HepG2 (cell line): ENCODE data around the gene VEGFA. TPM values are rescaled to one million over a fixed set of nuclear protein-coding genes. Genes with fewer than 3 reads are reported as not detected.

Experiments
- ARHGAP35 ChIP-seq: sonication (generic); formaldehyde crosslinking; IDR thresholded peaks from 2 replicates; pipeline ENCODE4 v1.9.0; 2022; ENCODE audit warnings: mild to moderate bottlenecking, inconsistent platforms, moderate library complexity, missing genetic modification reagents, borderline replicate concordance
- ATF2 ChIP-seq: sonication (generic); formaldehyde crosslinking; IDR thresholded peaks from 2 replicates; pipeline ENCODE4 v1.4.0; 2020; ENCODE audit warnings: missing genetic modification reagents
- E2F2 ChIP-seq: sonication (generic); formaldehyde crosslinking; IDR thresholded peaks from 2 replicates; pipeline ENCODE4 v1.4.0; 2020; ENCODE audit warnings: missing genetic modification reagents, borderline replicate concordance
- GFI1 ChIP-seq: sonication (generic); formaldehyde crosslinking; IDR thresholded peaks from 2 replicates; pipeline ENCODE4 v1.5.0; 2020; ENCODE audit warnings: missing genetic modification reagents, mild to moderate bottlenecking, borderline replicate concordance
- HNF4G ChIP-seq, 2 experiments: sonication (generic) in 1 of 2; formaldehyde crosslinking in 1 of 2; IDR thresholded peaks; 2 replicates each; pipeline versions ENCODE4 v1.4.0 to v1.6.1; 2011 to 2020; ENCODE audit warnings: borderline replicate concordance in 2 of 2, low read depth in 2 of 2, mild to moderate bottlenecking in 2 of 2, low read length in 1 of 2, missing genetic modification reagents in 1 of 2, moderate library complexity in 1 of 2
- IRX3 ChIP-seq: sonication (generic); formaldehyde crosslinking; IDR thresholded peaks from 2 replicates; pipeline ENCODE4 v1.8.1; 2023; ENCODE audit warnings: mild to moderate bottlenecking, low read depth, missing genetic modification reagents, borderline replicate concordance
- MAFG ChIP-seq: sonication (generic); formaldehyde crosslinking; IDR thresholded peaks from 2 replicates; pipeline ENCODE4 v1.5.1; 2020; ENCODE audit warnings: mild to moderate bottlenecking, missing genetic modification reagents
- SIX4 ChIP-seq: sonication (generic); formaldehyde crosslinking; IDR thresholded peaks from 2 replicates; pipeline ENCODE4 v1.4.0; 2020; ENCODE audit warnings: missing genetic modification reagents
- SRF ChIP-seq: IDR thresholded peaks from 2 replicates; pipeline ENCODE4 v1.6.1; 2011; ENCODE audit warnings: mild to moderate bottlenecking, low read depth, low read length, moderate library complexity
- TFAP4 ChIP-seq: sonication (generic); IDR thresholded peaks from 2 replicates; pipeline ENCODE4 v1.6.1; 2016; ENCODE audit warnings: low read depth, borderline replicate concordance
- ZMYM3 ChIP-seq: sonication (generic); formaldehyde crosslinking; IDR thresholded peaks from 2 replicates; pipeline ENCODE4 v1.5.1; 2020; ENCODE audit warnings: mild to moderate bottlenecking, missing genetic modification reagents
- ZNF34 ChIP-seq: sonication (generic); formaldehyde crosslinking; IDR thresholded peaks from 2 replicates; pipeline ENCODE4 v1.4.0; 2020; ENCODE audit warnings: mild to moderate bottlenecking, missing genetic modification reagents, borderline replicate concordance
- ZNF430 ChIP-seq: sonication (generic); formaldehyde crosslinking; IDR thresholded peaks from 2 replicates; pipeline ENCODE4 v1.9.0; 2021; ENCODE audit warnings: mild to moderate bottlenecking, missing genetic modification reagents
- ZNF512 ChIP-seq: sonication (generic); formaldehyde crosslinking; IDR thresholded peaks from 2 replicates; pipeline ENCODE4 v1.4.0; 2020; ENCODE audit warnings: mild to moderate bottlenecking, missing genetic modification reagents
- ZNF512B ChIP-seq: sonication (generic); formaldehyde crosslinking; IDR thresholded peaks from 2 replicates; pipeline ENCODE4 v1.5.1; 2020; ENCODE audit warnings: missing genetic modification reagents, mild to moderate bottlenecking, borderline replicate concordance
- ZNF580 ChIP-seq: IDR thresholded peaks from 2 replicates; pipeline ENCODE4 v1.6.1; 2016; ENCODE audit warnings: low read depth, borderline replicate concordance
- ZNF614 ChIP-seq: IDR thresholded peaks from 2 replicates; pipeline ENCODE4 v1.6.1; 2018; ENCODE audit warnings: missing biosample characterization, missing genetic modification reagents, inconsistent platforms, borderline replicate concordance
- ZNF619 ChIP-seq: sonication (generic); formaldehyde crosslinking; IDR thresholded peaks from 2 replicates; pipeline ENCODE4 v1.4.0; 2020; ENCODE audit warnings: mild to moderate bottlenecking, missing genetic modification reagents
- polyA plus RNA-seq, 8 experiments: library from polyadenylated mRNA; depleted of rRNA in 3 of 8; stranded (reverse) in 7 of 8; unstranded in 1 of 8; fragments of >200 nt; fragmentation: Illumina TruSeq in 4 of 8; extraction: Trizol in 4 of 8; gene quantifications; 2 replicates each; pipeline versions ENCODE4 v1.2.1 to v1.2.3, GENCODE V29; 2011 to 2016; ENCODE audit warnings: low read depth in 4 of 8, missing spikeins in 1 of 8, mixed read lengths in 1 of 8; ENCODE audit not compliant: insufficient read depth in 1 of 8
- total RNA-seq, 5 experiments: library from RNA; depleted of rRNA; stranded (reverse); fragments of >200 nt; fragmentation: Illumina TruSeq; extraction: Trizol; gene quantifications; 2 replicates each; pipeline ENCODE4 v1.2.3, GENCODE V29; 2016; ENCODE audit warnings: low read depth in 1 of 5

VEGFA gene
- total and polyA plus RNA-seq, 2 of the 13 experiments (the other 11 are each of a cell fraction or from before 2014, with no cell fraction given): 68.1 to 629 TPM

- TF ChIP-seq ZNF614 (CRISPR knock-in tag) (0 out of 2 replicates have a peak, but pooled peaks have one; percentile 34), ZMYM3 (0 out of 2 replicates have a peak, but pooled peaks have one; percentile 33), GFI1 (peak; percentile 59; the same call in 1 of the 2 replicates), HNF4G (IDR thresholded peaks at IDR 0.05; ENCODE audit: borderline replicate concordance, low read depth, low read length) (peak; percentile 23; the same call in 1 of the 2 replicates), HNF4G (CRISPR knock-in tag; IDR thresholded peaks at IDR 0.05; ENCODE audit: borderline replicate concordance, low read depth) (no peak), TFAP4 (peak; percentile 60), ZNF34 (CRISPR knock-in tag) (no peak), IRX3 (CRISPR knock-in tag) (0 out of 2 replicates have a peak, but pooled peaks have one; percentile 47), ZNF619 (CRISPR knock-in tag) (peak; percentile 49; the same call in 1 of the 2 replicates), SIX4 (0 out of 2 replicates have a peak, but pooled peaks have one; percentile 11), SRF (peak; percentile 68; the same call in 1 of the 2 replicates), E2F2 (CRISPR knock-in tag) (no peak), ZNF512B (CRISPR knock-in tag) (0 out of 2 replicates have a peak, but pooled peaks have one; percentile 19), ARHGAP35 (CRISPR knock-in tag) (peak; percentile 14; the same call in 1 of the 2 replicates), ZNF430 (no peak), MAFG (peak; percentile 85), ZNF512 (CRISPR knock-in tag) (no peak), ZNF580 (CRISPR knock-in tag) (peak; percentile 59; the same call in 1 of the 2 replicates), ATF2 (CRISPR knock-in tag) (peak; percentile 67)
Observed at GRCh38 chr6:43823879-43824702, 54.1 kb downstream of the VEGFA start (continued).
